Ovary (tissue), 9 donors: ENCODE measurements around the gene LGALS12. TPM values are rescaled to one million over a fixed set of nuclear protein-coding genes. Genes with fewer than 3 reads are reported as not detected.
A peak's percentile ranks its signal among the peaks of the same experiment; 100 is the strongest.
"Not testable (repeated sequence)": the region's sequence is repeated elsewhere in the genome, so short reads cannot be mapped to it uniquely, and the experiment has no call there.

Source experiments
- DNase-seq, 5 donors: peaks; one replicate each; pipeline ENCODE4 v3.0.0-alpha.2; 2019 to 2020
- H3K27ac ChIP-seq, 2 donors: fragments of 200-600 bp; one replicate each; pipeline versions ENCODE4 v1.5.1 to v1.8.0; 2019 to 2022
- H3K27me3 ChIP-seq: fragments of 200-600 bp; one replicate; pipeline ENCODE4 v1.8.0; 2022
- H3K36me3 ChIP-seq: fragments of 200-600 bp; sonication (generic); one replicate; pipeline ENCODE4 v1.5.1; 2019
- H3K4me1 ChIP-seq: one replicate; pipeline ENCODE4 v1.8.1; 2013; ENCODE audit warnings: mild to moderate bottlenecking, moderate library complexity; ENCODE audit not compliant: insufficient read depth
- H3K4me3 ChIP-seq: fragments of 200-600 bp; sonication (generic); one replicate; pipeline ENCODE4 v1.5.1; 2017
- H3K9me3 ChIP-seq, 2 donors: fragments of 200-600 bp in 1 of 2; sonication (generic) in 1 of 2; one replicate each; pipeline versions ENCODE4 v1.5.1 to v1.8.1; 2013 to 2019; ENCODE audit warnings: mild to moderate bottlenecking in 1 of 2, moderate library complexity in 1 of 2
- EP300 ChIP-seq: sonication (generic); formaldehyde crosslinking; IDR thresholded peaks from one replicate; pipeline ENCODE4 v1.6.1; 2017; ENCODE audit warnings: antibody characterized with exemption
- POLR2A ChIP-seq: fragments of 450-650 bp; IDR thresholded peaks from one replicate; pipeline ENCODE4 v1.6.1; 2017; ENCODE audit warnings: antibody characterized with exemption, mild to moderate bottlenecking, moderate library complexity
- WGBS, 3 donors: extraction: QIAGEN DNeasy Blood & Tissue Kit in 1 of 3; methylation state at CpG; one replicate each; pipeline versions ENCODE4 v1.1.5 to v1.1.7; 2013 to 2017; 5-methylcytosine and 5-hydroxymethylcytosine counted together
- intact Hi-C, 4 donors: fragments of 100-400 bp; cut with DNase I; formaldehyde crosslinking; loops; one replicate each; pipeline versions ENCODE4 v1.11.0 to v1.15.1; 2022 to 2023
- polyA plus RNA-seq, 2 donors: library from polyadenylated mRNA; stranded (reverse); fragments of 200-250 nt in 1 of 2; fragments of 350-450 nt in 1 of 2; fragmentation: Illumina TruSeq in 1 of 2; extraction: RNeasy Lipid Tissue Mini Kit (QIAGEN cat#74804) in 1 of 2; gene quantifications; one replicate each; pipeline ENCODE4 v1.2.3, GENCODE V29; 2013 to 2014
- total RNA-seq, 7 donors: library from RNA; depleted of rRNA in 2 of 7; stranded (reverse); fragments of >200 nt in 2 of 7; fragmentation: NEBNext Ultra II Directional in 3 of 7; extraction: Animal tissue kit (Norgen Biotek cat#: 25700) in 3 of 7; gene quantifications; one replicate each; pipeline versions ENCODE4 v1.1.0 to v1.2.4, GENCODE V29; 2016 to 2023
- TF ChIP-seq, protein P1 (sequence below), 3 donors: fragments of 450-650 bp in 2 of 3; fragments of 200-600 bp in 1 of 3; IDR thresholded peaks; one replicate each; pipeline versions ENCODE4 v1.5.1 to v1.8.0; 2016 to 2022; ENCODE audit warnings: antibody characterized with exemption in 3 of 3, mild to moderate bottlenecking in 1 of 3
- donor health status: DM: no; HTN: no; CAD: no; lungs with moderate emphysema.
- donor health status: DM: no; HTN: no; CAD: no.
- donor health status: Bipolar disorder and iron deficiency.
- donor health status: DM: yes; HTN: yes; CAD: no.
- donor health status: DM: no; HTN: no; CAD: no.
- donor health status: DM: yes; HTN: yes; CAD: no.

Gene LGALS12
- total and polyA plus RNA-seq, 9 donors, result 0.19 to 28.7 (median 0.74) TPM; not detected in 1

- Histone ChIP-seq H3K4me1 (peaks cover 23% of the 10 kb centered on the region), H3K9me3 (no peaks in the 10 kb centered on the region), H3K27me3 (no peaks in the 10 kb centered on the region), H3K4me3 (no peak overlapping the region), H3K36me3 (no peaks in the 10 kb centered on the region), H3K27ac (peak overlapping the region in 1 of 2 donors; percentile 92)
- DNase-seq, result no peak
- TF ChIP-seq POLR2A (no peak), EP300 (no peak)
- TF ChIP-seq, protein P1, sequence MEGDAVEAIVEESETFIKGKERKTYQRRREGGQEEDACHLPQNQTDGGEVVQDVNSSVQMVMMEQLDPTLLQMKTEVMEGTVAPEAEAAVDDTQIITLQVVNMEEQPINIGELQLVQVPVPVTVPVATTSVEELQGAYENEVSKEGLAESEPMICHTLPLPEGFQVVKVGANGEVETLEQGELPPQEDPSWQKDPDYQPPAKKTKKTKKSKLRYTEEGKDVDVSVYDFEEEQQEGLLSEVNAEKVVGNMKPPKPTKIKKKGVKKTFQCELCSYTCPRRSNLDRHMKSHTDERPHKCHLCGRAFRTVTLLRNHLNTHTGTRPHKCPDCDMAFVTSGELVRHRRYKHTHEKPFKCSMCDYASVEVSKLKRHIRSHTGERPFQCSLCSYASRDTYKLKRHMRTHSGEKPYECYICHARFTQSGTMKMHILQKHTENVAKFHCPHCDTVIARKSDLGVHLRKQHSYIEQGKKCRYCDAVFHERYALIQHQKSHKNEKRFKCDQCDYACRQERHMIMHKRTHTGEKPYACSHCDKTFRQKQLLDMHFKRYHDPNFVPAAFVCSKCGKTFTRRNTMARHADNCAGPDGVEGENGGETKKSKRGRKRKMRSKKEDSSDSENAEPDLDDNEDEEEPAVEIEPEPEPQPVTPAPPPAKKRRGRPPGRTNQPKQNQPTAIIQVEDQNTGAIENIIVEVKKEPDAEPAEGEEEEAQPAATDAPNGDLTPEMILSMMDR (IDR thresholded peaks at IDR 0.05), result no peak
- WGBS, 3 donors, result 84 to 94% (median 93%) methylated on average over 1 of the region's 1 CpG
- intact Hi-C loops, result no loop called here
These were observed 29.9 kb downstream of the LGALS12 start for GRCh38 chr11:63535734-63536133.

GRCh38 chr11:63536669-63537292, 30.9 kb downstream of the LGALS12 start, which contains the start of gene PLAAT4:
Gene PLAAT4, plus strand, starts transcription at chr11:63536808. Its CDS starts 61 bp downstream, at chr11:63536869.
- Histone ChIP-seq H3K4me1 (peaks cover 21% of the 10 kb centered on the region), H3K27ac (peak within 1 kb of the TSS; percentile 89 to 92), H3K27me3 (no peaks in the 10 kb centered on the region), H3K9me3 (no peaks in the 10 kb centered on the region), H3K4me3 (peak within 1 kb of the TSS; percentile 37), H3K36me3 (no peaks in the 10 kb centered on the region)
- intact Hi-C loops, result no loop called here
- WGBS, 3 donors, result 0 to 3% (median 2%) methylated on average over 10 of the region's 10 CpGs
- no peak for TF ChIP-seq EP300
- TF ChIP-seq, protein P1 (IDR thresholded peaks at IDR 0.05), result no peak
- peak; percentile 58 to 69 (median 62) for DNase-seq

GRCh38 chr11:63537293-63538101, 31.6 kb downstream of the LGALS12 start:
- WGBS, 3 donors, result 12 to 13% (median 12%) methylated on average over 8 of the region's 8 CpGs
- Histone ChIP-seq H3K9me3 (no peaks in the 10 kb centered on the region), H3K27ac (peak overlapping the region; percentile 89 to 92), H3K27me3 (no peaks in the 10 kb centered on the region), H3K4me1 (peaks cover 21% of the 10 kb centered on the region), H3K4me3 (peak overlapping the region; percentile 37), H3K36me3 (no peaks in the 10 kb centered on the region)
- peak; percentile 78 to 87 (median 83) for DNase-seq
- intact Hi-C loops, result no loop called here
- peak; percentile 25 for TF ChIP-seq POLR2A
- no peak for TF ChIP-seq EP300

- H3K4me3 ChIP-seq, H3K9me3 ChIP-seq, H3K27me3 ChIP-seq, H3K27ac ChIP-seq, intact Hi-C loops, H3K36me3 ChIP-seq, DNase-seq: not testable (repeated sequence)
- WGBS, 3 donors, result 40 to 46% (median 44%) methylated on average over 2 of the region's 2 CpGs
- H3K4me1 ChIP-seq, result peaks cover 16% of the 10 kb centered on the region
These were observed 36.6 kb downstream of the LGALS12 start for GRCh38 chr11:63542506-63542905.

- intact Hi-C loops, result no loop called here
- no peak overlapping the region for H3K27ac ChIP-seq
- no peak overlapping the region for H3K4me3 ChIP-seq
- H3K4me1 ChIP-seq, result peaks cover 7% of the 10 kb centered on the region
- no peaks in the 10 kb centered on the region for H3K9me3 ChIP-seq
- WGBS, 3 donors, result 89 to 93% (median 91%) methylated on average over 2 of the region's 2 CpGs
- H3K36me3 ChIP-seq, result no peaks in the 10 kb centered on the region
- DNase-seq, result no peak
- no peaks in the 10 kb centered on the region for H3K27me3 ChIP-seq
- TF ChIP-seq POLR2A, result no peak
- TF ChIP-seq, protein P1 (IDR thresholded peaks at IDR 0.05), result no peak
- TF ChIP-seq EP300, result no peak
These were observed 37.8 kb downstream of the LGALS12 start for GRCh38 chr11:63543711-63544110.
